Measurements from ENCODE around the gene PRPH2.

The PRPH2 gene

GRCh38 chr6:42720739-42721138 is 1.7 kb downstream of the PRPH2 start:
- Histone ChIP-seq H3K27ac (ENCODE audit: poor library complexity, severe bottlenecking) (no peak overlapping the region), H3K4me1 (ENCODE audit: insufficient read depth, poor library complexity, severe bottlenecking) (no peaks in the 10 kb centered on the region), H3K36me3 (ENCODE audit: low read depth) (no peaks in the 10 kb centered on the region), H3K4me3 (ENCODE audit: severe bottlenecking) (no peak overlapping the region), H3K27me3 (ENCODE audit: insufficient read depth, poor library complexity, severe bottlenecking) (no peaks in the 10 kb centered on the region), H3K9me3 (ENCODE audit: severe bottlenecking) (no peaks in the 10 kb centered on the region)
- ATAC-seq (ENCODE audit: low read depth) (peak; percentile 90), DNase-seq (ENCODE audit: low spot score) (no peak)
- peak; percentile 13 for TF ChIP-seq CTCF (IDR thresholded peaks at IDR 0.05; ENCODE audit: poor library complexity, severe bottlenecking)

GRCh38 chr6:42715871-42716270 is 6.5 kb downstream of the PRPH2 start:
- Histone ChIP-seq H3K4me3 (ENCODE audit: severe bottlenecking) (no peak overlapping the region), H3K4me1 (ENCODE audit: insufficient read depth, poor library complexity, severe bottlenecking) (peaks cover 12% of the 10 kb centered on the region), H3K27ac (ENCODE audit: poor library complexity, severe bottlenecking) (no peak overlapping the region), H3K9me3 (ENCODE audit: severe bottlenecking) (no peaks in the 10 kb centered on the region), H3K27me3 (ENCODE audit: insufficient read depth, poor library complexity, severe bottlenecking) (no peaks in the 10 kb centered on the region), H3K36me3 (ENCODE audit: low read depth) (no peaks in the 10 kb centered on the region)
- no peak for TF ChIP-seq CTCF (IDR thresholded peaks at IDR 0.05; ENCODE audit: poor library complexity, severe bottlenecking)
- no peak for DNase-seq (ENCODE audit: low spot score)
- ATAC-seq (ENCODE audit: low read depth), result no peak

- no peak for TF ChIP-seq CTCF (IDR thresholded peaks at IDR 0.05; ENCODE audit: poor library complexity, severe bottlenecking)
- peak; percentile 94 for ATAC-seq (ENCODE audit: low read depth)
- no peak overlapping the region for H3K4me3 ChIP-seq (ENCODE audit: severe bottlenecking)
- no peaks in the 10 kb centered on the region for H3K9me3 ChIP-seq (ENCODE audit: severe bottlenecking)
- H3K36me3 ChIP-seq (ENCODE audit: low read depth), result no peaks in the 10 kb centered on the region
- peaks cover 12% of the 10 kb centered on the region for H3K4me1 ChIP-seq (ENCODE audit: insufficient read depth, poor library complexity, severe bottlenecking)
- no peaks in the 10 kb centered on the region for H3K27me3 ChIP-seq (ENCODE audit: insufficient read depth, poor library complexity, severe bottlenecking)
- no peak for DNase-seq (ENCODE audit: low spot score)
- peak overlapping the region; percentile 33 for H3K27ac ChIP-seq (ENCODE audit: poor library complexity, severe bottlenecking)
Measured at GRCh38 chr6:42714098-42714761, 8.2 kb downstream of the PRPH2 start.

- Histone ChIP-seq H3K4me1 (ENCODE audit: insufficient read depth, poor library complexity, severe bottlenecking) (peaks cover 12% of the 10 kb centered on the region), H3K27me3 (ENCODE audit: insufficient read depth, poor library complexity, severe bottlenecking) (no peaks in the 10 kb centered on the region), H3K27ac (ENCODE audit: poor library complexity, severe bottlenecking) (no peak overlapping the region), H3K9me3 (ENCODE audit: severe bottlenecking) (no peaks in the 10 kb centered on the region), H3K36me3 (ENCODE audit: low read depth) (no peaks in the 10 kb centered on the region), H3K4me3 (ENCODE audit: severe bottlenecking) (no peak overlapping the region)
- DNase-seq (ENCODE audit: low spot score) (no peak), ATAC-seq (ENCODE audit: low read depth) (no peak)
- no peak for TF ChIP-seq CTCF (IDR thresholded peaks at IDR 0.05; ENCODE audit: poor library complexity, severe bottlenecking)
Measured at GRCh38 chr6:42711930-42712329, 10.5 kb downstream of the PRPH2 start.

GRCh38 chr6:42710316-42710715 is 12.1 kb downstream of the PRPH2 start:
- Histone ChIP-seq H3K36me3 (ENCODE audit: low read depth) (no peaks in the 10 kb centered on the region), H3K27ac (ENCODE audit: poor library complexity, severe bottlenecking) (no peak overlapping the region), H3K4me3 (ENCODE audit: severe bottlenecking) (no peak overlapping the region), H3K9me3 (ENCODE audit: severe bottlenecking) (no peaks in the 10 kb centered on the region), H3K27me3 (ENCODE audit: insufficient read depth, poor library complexity, severe bottlenecking) (no peaks in the 10 kb centered on the region), H3K4me1 (ENCODE audit: insufficient read depth, poor library complexity, severe bottlenecking) (peaks cover 12% of the 10 kb centered on the region)
- TF ChIP-seq CTCF (IDR thresholded peaks at IDR 0.05; ENCODE audit: poor library complexity, severe bottlenecking), result no peak
- DNase-seq (ENCODE audit: low spot score), result no peak
- ATAC-seq (ENCODE audit: low read depth), result no peak

Measured in RWPE2 (cell line).